Epithelial cell of proximal tubule (primary cell): ENCODE data around the gene RNASEH2B. TPM values are rescaled to one million over a fixed set of nuclear protein-coding genes. Genes with fewer than 3 reads are reported as not detected.
A peak's percentile ranks its signal among the peaks of the same experiment; 100 is the strongest.

Source experiments
- DNase-seq: peaks from one replicate; pipeline ENCODE4 v3.0.0-alpha.2; 2011; ENCODE audit warnings: low read depth
- H3K4me3 ChIP-seq: 2 replicates; pipeline ENCODE4 v1.5.1; 2011; ENCODE audit warnings: low read depth, mild to moderate bottlenecking, low read length
- CTCF ChIP-seq: conservative IDR thresholded peaks from 2 replicates; pipeline ENCODE4 v1.5.1; 2012; ENCODE audit warnings: low read depth, mild to moderate bottlenecking, low read length
- total RNA-seq: library from RNA; depleted of rRNA; stranded (reverse); fragments of >200 nt; gene quantifications from 2 replicates; pipeline ENCODE4 v1.2.3, GENCODE V29; 2015

The RNASEH2B gene
- total RNA-seq = 28.3 and 49.9 TPM in 2 replicates

GRCh38 chr13:50909605-50910484 lies at the start of gene RNASEH2B:
Gene RNASEH2B (plus strand): TSS chr13:50909791. CDS start chr13:50910077, 286 bp downstream.
- peak within 1 kb of the TSS; percentile 93 for H3K4me3 ChIP-seq
- TF ChIP-seq CTCF = no peak
- DNase-seq = no peak

- H3K4me3 ChIP-seq = no peak overlapping the region
- DNase-seq = no peak
- TF ChIP-seq CTCF = no peak
These were observed 45.1 kb upstream of the RNASEH2B start for GRCh38 chr13:50864492-50864891.

GRCh38 chr13:50866817-50867636 lies 42.6 kb upstream of the RNASEH2B start:
- DNase-seq = no peak
- no peak for TF ChIP-seq CTCF
- H3K4me3 ChIP-seq = no peak overlapping the region

GRCh38 chr13:50867637-50867945 lies 42.0 kb upstream of the RNASEH2B start:
- no peak for TF ChIP-seq CTCF
- H3K4me3 ChIP-seq = no peak overlapping the region
- no peak for DNase-seq

- H3K4me3 ChIP-seq = no peak overlapping the region
- no peak for DNase-seq
- TF ChIP-seq CTCF = no peak
These were observed 38.2 kb upstream of the RNASEH2B start for GRCh38 chr13:50871405-50871804.

- no peak overlapping the region for H3K4me3 ChIP-seq
- no peak for DNase-seq
- TF ChIP-seq CTCF = no peak
These were observed 36.1 kb upstream of the RNASEH2B start for GRCh38 chr13:50873467-50873866.
